Measurements from ENCODE around the gene PALB2.

The PALB2 gene

GRCh38 chr16:23573817-23574216, 67.3 kb downstream of the PALB2 start:
- Histone ChIP-seq H2AK5ac (ENCODE audit: low read depth, low read length) (no peak overlapping the region), H4K8ac (ENCODE audit: low read depth, low read length) (no peak overlapping the region), H3K9ac (ENCODE audit: low read depth, low read length, poor library complexity) (no peak overlapping the region), H2BK120ac (ENCODE audit: low read depth, low read length) (no peak overlapping the region), H2AFZ (ENCODE audit: low read length) (no peak overlapping the region), H3K36me3 (replicated peaks in 1 of 2; ENCODE audit: control insufficient read depth in 2 of 2, insufficient read depth in 2 of 2, low read length in 2 of 2) (peaks cover 33 to 87% of the 10 kb centered on the region in 2 donors), H3K4ac (ENCODE audit: low read length) (no peak overlapping the region), H3K79me1 (ENCODE audit: low read depth, low read length) (no peaks in the 10 kb centered on the region), H2BK15ac (ENCODE audit: low read length) (no peak overlapping the region), H3K4me2 (ENCODE audit: insufficient read depth, low read length, poor library complexity, severe bottlenecking) (no peak overlapping the region), H3K18ac (ENCODE audit: low read length) (no peak overlapping the region), H3K14ac (ENCODE audit: low read length) (no peak overlapping the region), H4K91ac (ENCODE audit: low read depth, low read length, poor library complexity) (no peak overlapping the region), H2BK12ac (ENCODE audit: low read length) (no peak overlapping the region), H3K4me1 (ENCODE audit: control insufficient read depth in 2 of 2, insufficient read depth in 1 of 2, low read depth in 1 of 2, low read length in 2 of 2) (no peaks in the 10 kb centered on the region), H3K27ac (replicated peaks; ENCODE audit: low read length) (no peak overlapping the region), H3K4me3 (ENCODE audit: low read length in 2 of 2) (no peak overlapping the region), H3K9me3 (replicated peaks in 1 of 2; ENCODE audit: control insufficient read depth in 2 of 2, insufficient read depth in 1 of 2, low read depth in 1 of 2, low read length in 2 of 2) (no peaks in the 10 kb centered on the region), H3K23ac (ENCODE audit: low read depth, low read length, poor library complexity) (no peak overlapping the region), H3K27me3 (ENCODE audit: control insufficient read depth in 3 of 3, insufficient read depth in 3 of 3, low read depth in 1 of 3, low read length in 3 of 3) (no peaks in the 10 kb centered on the region), H2BK5ac (ENCODE audit: low read length) (no peak overlapping the region)
- DNase-seq (ENCODE audit: low spot score), result no peak
- no CpG with 5 or more reads among the region's 5 CpGs for WGBS, 2 donors (ENCODE audit: extremely low coverage in 2 of 2, insufficient read length in 2 of 2, insufficient replicate concordance in 1 of 2)

- no peak overlapping the region for H2BK12ac ChIP-seq (ENCODE audit: low read length)
- no peak for DNase-seq (ENCODE audit: low spot score)
- no peak overlapping the region for H3K23ac ChIP-seq (ENCODE audit: low read depth, low read length, poor library complexity)
- H3K4ac ChIP-seq (ENCODE audit: low read length), result no peak overlapping the region
- H3K4me1 ChIP-seq (ENCODE audit: control insufficient read depth in 2 of 2, insufficient read depth in 1 of 2, low read depth in 1 of 2, low read length in 2 of 2), result no peaks in the 10 kb centered on the region
- H2AFZ ChIP-seq (ENCODE audit: low read length), result no peak overlapping the region
- no peak overlapping the region for H2BK5ac ChIP-seq (ENCODE audit: low read length)
- no peaks in the 10 kb centered on the region for H3K79me1 ChIP-seq (ENCODE audit: low read depth, low read length)
- H3K18ac ChIP-seq (ENCODE audit: low read length), result no peak overlapping the region
- WGBS, 2 donors (ENCODE audit: extremely low coverage in 2 of 2, insufficient read length in 2 of 2, insufficient replicate concordance in 1 of 2), result no CpG with 5 or more reads among the region's 9 CpGs
- H3K4me2 ChIP-seq (ENCODE audit: insufficient read depth, low read length, poor library complexity, severe bottlenecking), result no peak overlapping the region
- H3K9ac ChIP-seq (ENCODE audit: low read depth, low read length, poor library complexity), result no peak overlapping the region
- no peak overlapping the region for H4K8ac ChIP-seq (ENCODE audit: low read depth, low read length)
- H2AK5ac ChIP-seq (ENCODE audit: low read depth, low read length), result no peak overlapping the region
- H3K9me3 ChIP-seq (replicated peaks in 1 of 2; ENCODE audit: control insufficient read depth in 2 of 2, insufficient read depth in 1 of 2, low read depth in 1 of 2, low read length in 2 of 2), result no peaks in the 10 kb centered on the region
- no peak overlapping the region for H4K91ac ChIP-seq (ENCODE audit: low read depth, low read length, poor library complexity)
- no peak overlapping the region for H3K14ac ChIP-seq (ENCODE audit: low read length)
- H2BK120ac ChIP-seq (ENCODE audit: low read depth, low read length), result no peak overlapping the region
- H3K27ac ChIP-seq (replicated peaks; ENCODE audit: low read length), result no peak overlapping the region
- no peak overlapping the region for H3K4me3 ChIP-seq (ENCODE audit: low read length in 2 of 2)
- H2BK15ac ChIP-seq (ENCODE audit: low read length), result no peak overlapping the region
- no peaks in the 10 kb centered on the region for H3K27me3 ChIP-seq (ENCODE audit: control insufficient read depth in 3 of 3, insufficient read depth in 3 of 3, low read depth in 1 of 3, low read length in 3 of 3)
- peaks cover 33 to 87% of the 10 kb centered on the region in 2 donors for H3K36me3 ChIP-seq (replicated peaks in 1 of 2; ENCODE audit: control insufficient read depth in 2 of 2, insufficient read depth in 2 of 2, low read length in 2 of 2)
Observed at GRCh38 chr16:23572394-23572793, 68.7 kb downstream of the PALB2 start.

GRCh38 chr16:23571895-23572294, 69.2 kb downstream of the PALB2 start:
- H2AK5ac ChIP-seq (ENCODE audit: low read depth, low read length), result no peak overlapping the region
- H3K79me1 ChIP-seq (ENCODE audit: low read depth, low read length), result no peaks in the 10 kb centered on the region
- no peak overlapping the region for H3K27ac ChIP-seq (replicated peaks; ENCODE audit: low read length)
- H4K8ac ChIP-seq (ENCODE audit: low read depth, low read length), result no peak overlapping the region
- H3K36me3 ChIP-seq (replicated peaks in 1 of 2; ENCODE audit: control insufficient read depth in 2 of 2, insufficient read depth in 2 of 2, low read length in 2 of 2), result peaks cover 36 to 90% of the 10 kb centered on the region in 2 donors
- WGBS, 2 donors (ENCODE audit: extremely low coverage in 2 of 2, insufficient read length in 2 of 2, insufficient replicate concordance in 1 of 2), result no CpG with 5 or more reads among the region's 5 CpGs
- H3K4ac ChIP-seq (ENCODE audit: low read length), result no peak overlapping the region
- H2BK5ac ChIP-seq (ENCODE audit: low read length), result no peak overlapping the region
- no peak overlapping the region for H2BK120ac ChIP-seq (ENCODE audit: low read depth, low read length)
- H3K4me2 ChIP-seq (ENCODE audit: insufficient read depth, low read length, poor library complexity, severe bottlenecking), result no peak overlapping the region
- H3K14ac ChIP-seq (ENCODE audit: low read length), result no peak overlapping the region
- no peak overlapping the region for H2BK15ac ChIP-seq (ENCODE audit: low read length)
- H2AFZ ChIP-seq (ENCODE audit: low read length), result no peak overlapping the region
- no peak overlapping the region for H3K18ac ChIP-seq (ENCODE audit: low read length)
- no peaks in the 10 kb centered on the region for H3K9me3 ChIP-seq (replicated peaks in 1 of 2; ENCODE audit: control insufficient read depth in 2 of 2, insufficient read depth in 1 of 2, low read depth in 1 of 2, low read length in 2 of 2)
- H3K27me3 ChIP-seq (ENCODE audit: control insufficient read depth in 3 of 3, insufficient read depth in 3 of 3, low read depth in 1 of 3, low read length in 3 of 3), result no peaks in the 10 kb centered on the region
- no peak overlapping the region for H2BK12ac ChIP-seq (ENCODE audit: low read length)
- H3K4me3 ChIP-seq (ENCODE audit: low read length in 2 of 2), result no peak overlapping the region
- no peak overlapping the region for H3K23ac ChIP-seq (ENCODE audit: low read depth, low read length, poor library complexity)
- H4K91ac ChIP-seq (ENCODE audit: low read depth, low read length, poor library complexity), result no peak overlapping the region
- no peaks in the 10 kb centered on the region for H3K4me1 ChIP-seq (ENCODE audit: control insufficient read depth in 2 of 2, insufficient read depth in 1 of 2, low read depth in 1 of 2, low read length in 2 of 2)
- DNase-seq (ENCODE audit: low spot score), result no peak
- H3K9ac ChIP-seq (ENCODE audit: low read depth, low read length, poor library complexity), result no peak overlapping the region

- Histone ChIP-seq H3K14ac (ENCODE audit: low read length) (no peak overlapping the region), H2AK5ac (ENCODE audit: low read depth, low read length) (no peak overlapping the region), H3K36me3 (replicated peaks in 1 of 2; ENCODE audit: control insufficient read depth in 2 of 2, insufficient read depth in 2 of 2, low read length in 2 of 2) (peaks cover 37 to 96% of the 10 kb centered on the region in 2 donors), H4K8ac (ENCODE audit: low read depth, low read length) (no peak overlapping the region), H3K4me2 (ENCODE audit: insufficient read depth, low read length, poor library complexity, severe bottlenecking) (no peak overlapping the region), H3K4me3 (ENCODE audit: low read length in 2 of 2) (no peak overlapping the region), H2BK12ac (ENCODE audit: low read length) (no peak overlapping the region), H3K27ac (replicated peaks; ENCODE audit: low read length) (no peak overlapping the region), H3K79me1 (ENCODE audit: low read depth, low read length) (no peaks in the 10 kb centered on the region), H3K9me3 (replicated peaks in 1 of 2; ENCODE audit: control insufficient read depth in 2 of 2, insufficient read depth in 1 of 2, low read depth in 1 of 2, low read length in 2 of 2) (no peaks in the 10 kb centered on the region), H2BK5ac (ENCODE audit: low read length) (no peak overlapping the region), H3K9ac (ENCODE audit: low read depth, low read length, poor library complexity) (no peak overlapping the region), H3K4ac (ENCODE audit: low read length) (no peak overlapping the region), H2AFZ (ENCODE audit: low read length) (no peak overlapping the region), H2BK120ac (ENCODE audit: low read depth, low read length) (no peak overlapping the region), H3K18ac (ENCODE audit: low read length) (no peak overlapping the region), H3K4me1 (ENCODE audit: control insufficient read depth in 2 of 2, insufficient read depth in 1 of 2, low read depth in 1 of 2, low read length in 2 of 2) (no peaks in the 10 kb centered on the region), H2BK15ac (ENCODE audit: low read length) (no peak overlapping the region), H3K27me3 (ENCODE audit: control insufficient read depth in 3 of 3, insufficient read depth in 3 of 3, low read depth in 1 of 3, low read length in 3 of 3) (no peaks in the 10 kb centered on the region), H4K91ac (ENCODE audit: low read depth, low read length, poor library complexity) (no peak overlapping the region), H3K23ac (ENCODE audit: low read depth, low read length, poor library complexity) (no peak overlapping the region)
- DNase-seq (ENCODE audit: low spot score), result no peak
- no CpG with 5 or more reads among the region's 8 CpGs for WGBS, 2 donors (ENCODE audit: extremely low coverage in 2 of 2, insufficient read length in 2 of 2, insufficient replicate concordance in 1 of 2)
Observed at GRCh38 chr16:23570992-23571632, 70.0 kb downstream of the PALB2 start.
